PC-9 (cell line): Measurements from ENCODE around the gene ENPP7. TPM values are rescaled to one million over a fixed set of nuclear protein-coding genes. Genes with fewer than 3 reads are reported as not detected.

ENCODE experiments used
- BruUV-seq: library from RNA; stranded (reverse); fragments of 400-500 nt; replicated peaks from 2 replicates; lab custom pipeline; 2021; lab: Mats Ljungman, UMichigan
- CTCF ChIA-PET: fragments of 300-600 bp; sonication (Branson Sonifier 250); formaldehyde crosslinking; loops from one replicate; lab custom pipeline; 2022; ENCODE audit warnings: antibody characterized with exemption; lab: Charles Lee
- POLR2A ChIA-PET: fragments of 300-600 bp; sonication (Branson Sonifier 250); formaldehyde crosslinking; loops from one replicate; lab custom pipeline; 2022; ENCODE audit warnings: antibody characterized with exemption; ENCODE audit not compliant: unreplicated experiment; lab: Charles Lee
- DNase-seq, 2 experiments: peaks; one replicate each; pipeline versions ENCODE4 v3.0.0 to v3.0.0-alpha.2; 2015 to 2022; ENCODE audit warnings: mixed read lengths in 1 of 2
- H2AFZ ChIP-seq: fragments of 200-600 bp; sonication (generic); 2 replicates; pipeline ENCODE4 v1.8.1; 2017; ENCODE audit warnings: antibody characterized with exemption
- H3F3A ChIP-seq: fragments of 200-600 bp; sonication (generic); 2 replicates; pipeline ENCODE4 v1.8.1; 2017; ENCODE audit warnings: antibody characterized with exemption, mild to moderate bottlenecking, low read depth; ENCODE audit not compliant: insufficient read depth
- H3K27ac ChIP-seq: fragments of 200-600 bp; sonication (generic); 2 replicates; pipeline ENCODE4 v1.6.1; 2016; ENCODE audit warnings: mixed run types
- H3K27me3 ChIP-seq: fragments of 200-600 bp; sonication (generic); 2 replicates; pipeline ENCODE4 v1.6.1; 2016; ENCODE audit warnings: low read depth, mixed run types; ENCODE audit not compliant: insufficient read depth
- H3K36me3 ChIP-seq: fragments of 200-600 bp; sonication (generic); 2 replicates; pipeline ENCODE4 v1.6.1; 2016; ENCODE audit warnings: low read depth, mixed run types
- H3K4me1 ChIP-seq: fragments of 200-600 bp; sonication (generic); replicated peaks from 2 replicates; pipeline ENCODE4 v1.6.1; 2016; ENCODE audit warnings: mixed run types; ENCODE audit not compliant: insufficient read depth
- H3K4me2 ChIP-seq: fragments of 200-600 bp; sonication (generic); 2 replicates; pipeline ENCODE4 v1.6.1; 2017; ENCODE audit warnings: mixed run types
- H3K4me3 ChIP-seq: fragments of 200-600 bp; sonication (generic); 2 replicates; pipeline ENCODE4 v1.6.1; 2016; ENCODE audit warnings: mixed run types
- H3K79me2 ChIP-seq: fragments of 200-600 bp; sonication (generic); 2 replicates; pipeline ENCODE4 v1.6.1; 2017; ENCODE audit warnings: low read depth, mixed run types
- H3K9me2 ChIP-seq: fragments of 200-600 bp; sonication (generic); 2 replicates; pipeline ENCODE4 v1.8.1; 2017; ENCODE audit warnings: mild to moderate bottlenecking; ENCODE audit not compliant: insufficient read depth
- H3K9me3 ChIP-seq: fragments of 200-600 bp; sonication (generic); 2 replicates; pipeline ENCODE4 v1.8.1; 2016; ENCODE audit warnings: low read depth; ENCODE audit not compliant: insufficient read depth
- H4K20me1 ChIP-seq: fragments of 200-600 bp; sonication (generic); 2 replicates; pipeline ENCODE4 v1.8.1; 2017; ENCODE audit not compliant: insufficient read depth
- EZH2 ChIP-seq: fragments of 200-600 bp; sonication (generic); IDR thresholded peaks from 2 replicates; pipeline ENCODE4 v1.8.0; 2017; ENCODE audit warnings: antibody characterized with exemption, low read depth
- intact Hi-C: fragments of 100-400 bp; cut with micrococcal nuclease; formaldehyde crosslinking; loops from one replicate; pipeline ENCODE4 v1.10.0; 2022; ENCODE audit not compliant: unreplicated experiment
- total RNA-seq: library from RNA; stranded (reverse); gene quantifications from 2 replicates; pipeline ENCODE4 v1.2.3, GENCODE V29; 2021
- TF ChIP-seq, protein P1 (sequence below): fragments of 200-600 bp; sonication (generic); conservative IDR thresholded peaks from 2 replicates; pipeline ENCODE4 v1.6.1; 2017; ENCODE audit warnings: mixed run types, antibody characterized with exemption, mild to moderate bottlenecking, moderate library complexity

Gene ENPP7
- total RNA-seq, 1 experiment from 2014 or later, result not detected

DNA sequence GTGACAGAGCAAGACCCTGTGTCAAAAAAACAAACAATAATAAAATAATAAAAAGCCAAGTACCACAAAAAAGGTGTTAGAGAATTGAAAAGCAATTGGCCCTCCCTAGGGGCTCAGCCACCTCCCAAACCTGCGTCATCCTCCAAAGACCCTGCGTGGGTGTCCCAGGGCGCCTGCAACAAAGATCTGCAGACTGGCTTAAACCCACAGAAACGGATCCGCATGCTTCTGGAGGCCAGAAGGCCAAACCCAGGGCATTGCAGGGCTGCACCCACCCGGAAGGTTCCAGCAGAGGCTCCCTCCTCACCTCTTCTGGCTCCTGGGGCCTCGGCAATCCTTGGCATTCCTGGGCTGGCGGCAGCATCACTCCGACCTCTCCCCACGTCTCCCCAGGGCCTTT is 1.5 kb downstream of the ENPP7 start:
- BruUV-seq, result no TSS peak
- POLR2A ChIA-PET, result no interaction called here
- no peaks in the 10 kb centered on the region for H3K79me2 ChIP-seq

GRCh38 chr17:79732804-79733691 is 2.3 kb downstream of the ENPP7 start:
- H3K4me1 ChIP-seq, result peaks cover 2% of the 10 kb centered on the region
- H4K20me1 ChIP-seq, result no peaks in the 10 kb centered on the region
- intact Hi-C loops, result no loop called here
- no peak for DNase-seq
- H3K9me2 ChIP-seq, result no peaks in the 10 kb centered on the region
- no peak overlapping the region for H3K4me3 ChIP-seq
- H3K27me3 ChIP-seq, result no peaks in the 10 kb centered on the region
- no peak overlapping the region for H3K4me2 ChIP-seq
- BruUV-seq, result no TSS peak
- H3F3A ChIP-seq, result no peaks in the 10 kb centered on the region
- H2AFZ ChIP-seq, result no peak overlapping the region
- ChIA-PET POLR2A (no interaction called here), CTCF (no interaction called here)
- TF ChIP-seq EZH2, result no peak
- TF ChIP-seq, protein P1, sequence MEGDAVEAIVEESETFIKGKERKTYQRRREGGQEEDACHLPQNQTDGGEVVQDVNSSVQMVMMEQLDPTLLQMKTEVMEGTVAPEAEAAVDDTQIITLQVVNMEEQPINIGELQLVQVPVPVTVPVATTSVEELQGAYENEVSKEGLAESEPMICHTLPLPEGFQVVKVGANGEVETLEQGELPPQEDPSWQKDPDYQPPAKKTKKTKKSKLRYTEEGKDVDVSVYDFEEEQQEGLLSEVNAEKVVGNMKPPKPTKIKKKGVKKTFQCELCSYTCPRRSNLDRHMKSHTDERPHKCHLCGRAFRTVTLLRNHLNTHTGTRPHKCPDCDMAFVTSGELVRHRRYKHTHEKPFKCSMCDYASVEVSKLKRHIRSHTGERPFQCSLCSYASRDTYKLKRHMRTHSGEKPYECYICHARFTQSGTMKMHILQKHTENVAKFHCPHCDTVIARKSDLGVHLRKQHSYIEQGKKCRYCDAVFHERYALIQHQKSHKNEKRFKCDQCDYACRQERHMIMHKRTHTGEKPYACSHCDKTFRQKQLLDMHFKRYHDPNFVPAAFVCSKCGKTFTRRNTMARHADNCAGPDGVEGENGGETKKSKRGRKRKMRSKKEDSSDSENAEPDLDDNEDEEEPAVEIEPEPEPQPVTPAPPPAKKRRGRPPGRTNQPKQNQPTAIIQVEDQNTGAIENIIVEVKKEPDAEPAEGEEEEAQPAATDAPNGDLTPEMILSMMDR, result no peak
- H3K9me3 ChIP-seq, result no peaks in the 10 kb centered on the region
- no peaks in the 10 kb centered on the region for H3K79me2 ChIP-seq
- H3K36me3 ChIP-seq, result no peaks in the 10 kb centered on the region
- H3K27ac ChIP-seq, result no peak overlapping the region

More for the DNA sequence above, 1.5 kb downstream of the ENPP7 start:
- no peak for DNase-seq
- Histone ChIP-seq H3K27ac (no peak overlapping the region), H3K4me3 (no peak overlapping the region), H4K20me1 (no peaks in the 10 kb centered on the region), H3K9me3 (no peaks in the 10 kb centered on the region), H3K9me2 (no peaks in the 10 kb centered on the region), H3K36me3 (no peaks in the 10 kb centered on the region), H2AFZ (no peak overlapping the region), H3K4me2 (no peak overlapping the region), H3F3A (no peaks in the 10 kb centered on the region), H3K4me1 (no peaks in the 10 kb centered on the region), H3K27me3 (no peaks in the 10 kb centered on the region)
- intact Hi-C loops, result no loop called here
- CTCF ChIA-PET, result no interaction called here
- TF ChIP-seq, protein P1, result no peak
- no peak for TF ChIP-seq EZH2

DNA sequence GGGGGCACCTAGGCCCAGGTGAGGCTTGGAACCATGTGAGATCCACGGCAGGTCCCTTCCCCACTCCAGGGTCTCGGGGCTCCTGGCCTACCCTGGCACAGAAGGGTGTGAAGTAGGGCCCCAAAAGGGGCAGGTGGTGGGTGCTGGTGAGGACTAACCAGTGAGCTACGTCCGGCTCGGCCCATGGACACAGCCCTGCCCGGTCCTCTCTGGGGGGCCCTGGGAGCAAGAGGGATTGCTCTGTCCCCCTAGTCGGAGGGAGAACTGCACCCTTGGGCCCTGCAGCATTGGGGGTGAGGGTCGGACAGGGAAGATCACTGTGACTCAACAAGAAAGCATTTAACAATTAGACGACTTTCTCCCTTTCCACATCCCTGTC is 2.9 kb downstream of the ENPP7 start:
- intact Hi-C loops, result no loop called here
- no peaks in the 10 kb centered on the region for H3K36me3 ChIP-seq
- CTCF ChIA-PET, result interaction anchor here (0.6 kb wide), 1 partner anchor 656 kb away, joined by 3 read pairs; no protein-coding TSS in a partner anchor

More for the DNA sequence above, 2.9 kb downstream of the ENPP7 start:
- peaks cover 8% of the 10 kb centered on the region for H3K4me1 ChIP-seq
- H3F3A ChIP-seq, result peaks cover 5% of the 10 kb centered on the region
- no peaks in the 10 kb centered on the region for H3K9me3 ChIP-seq
- no peak for TF ChIP-seq EZH2
- TF ChIP-seq, protein P1, result no peak
- H3K79me2 ChIP-seq, result no peaks in the 10 kb centered on the region
- no peaks in the 10 kb centered on the region for H4K20me1 ChIP-seq
- POLR2A ChIA-PET, result no interaction called here
- no peak overlapping the region for H3K4me2 ChIP-seq
- BruUV-seq, result no TSS peak
- DNase-seq, result no peak
- H3K9me2 ChIP-seq, result no peaks in the 10 kb centered on the region
- H3K4me3 ChIP-seq, result no peak overlapping the region
- no peaks in the 10 kb centered on the region for H3K27me3 ChIP-seq
- no peak overlapping the region for H3K27ac ChIP-seq
- no peak overlapping the region for H2AFZ ChIP-seq
